ENCODE data around the gene STX17.

GRCh38 chr9:99863955-99864354 lies 42.5 kb upstream of the STX17 start:
- TF ChIP-seq EP300 (IDR thresholded peaks at IDR 0.05; ENCODE audit: borderline replicate concordance in 1 of 2, control insufficient read depth in 1 of 2, low read depth in 2 of 2, low read length in 2 of 2) (no peak), EZH2 (IDR thresholded peaks at IDR 0.05; ENCODE audit: borderline replicate concordance, control insufficient read depth, low read depth, low read length) (no peak), CTCF (IDR thresholded peaks at IDR 0.05 in 2 of 3, conservative IDR thresholded peaks at IDR 0.05 in 1 of 3; ENCODE audit: control insufficient read depth in 2 of 3, extremely low read depth in 1 of 3, insufficient read depth in 1 of 3, low read depth in 3 of 3, low read length in 3 of 3) (no peak), CHD4 (IDR thresholded peaks at IDR 0.05) (no peak), KDM1A (IDR thresholded peaks at IDR 0.05; ENCODE audit: borderline replicate concordance) (no peak), NFYB (IDR thresholded peaks at IDR 0.05; ENCODE audit: insufficient read depth, low read depth, low read length) (no peak), CREB1 (IDR thresholded peaks at IDR 0.05; ENCODE audit: low read depth) (no peak), CHD2 (IDR thresholded peaks at IDR 0.05; ENCODE audit: borderline replicate concordance, low read depth, low read length) (no peak), CEBPB (IDR thresholded peaks at IDR 0.05; ENCODE audit: borderline replicate concordance in 1 of 2, low read depth in 2 of 2, low read length in 2 of 2) (no peak), JUNB (IDR thresholded peaks at IDR 0.05) (no peak), FOXM1 (IDR thresholded peaks at IDR 0.05; ENCODE audit: low read depth, low read length) (no peak), SP1 (IDR thresholded peaks at IDR 0.05; ENCODE audit: low read depth, low read length) (no peak)
